Measurements from ENCODE around the gene AADACL4.

- TF ChIP-seq CTCF (IDR thresholded peaks at IDR 0.05; ENCODE audit: insufficient read depth, low read depth, low read length) (no peak), EZH2 (IDR thresholded peaks at IDR 0.05; ENCODE audit: insufficient read depth, low read length) (no peak)
Measured at GRCh38 chr1:12594490-12594889, 49.4 kb upstream of the AADACL4 start.
